H1 (cell line): Measurements from ENCODE around the gene ATP2B3. TPM values are rescaled to one million over a fixed set of nuclear protein-coding genes. Genes with fewer than 3 reads are reported as not detected.

ENCODE experiments used
- CTCF ChIA-PET: fragments of 300-600 bp; sonication (Branson Sonifier 250); formaldehyde crosslinking; loops from one replicate; lab custom pipeline; 2021; ENCODE audit not compliant: partially characterized antibody; lab: Charles Lee
- POLR2A ChIA-PET: fragments of 300-600 bp; sonication (Branson Sonifier 250); formaldehyde crosslinking; loops from one replicate; lab custom pipeline; 2021; ENCODE audit warnings: inconsistent platforms; ENCODE audit not compliant: partially characterized antibody; lab: Charles Lee
- DNase-seq, 2 experiments: peaks; one replicate each; pipeline versions ENCODE4 v3.0.0 to v3.0.0-alpha.2; 2010 to 2022; ENCODE audit warnings: low spot score in 2 of 2, low read depth in 1 of 2, mixed read lengths in 1 of 2
- FAIRE-seq: peaks from 2 replicates; lab custom pipeline; 2011; peaks lifted over from hg19 to GRCh38; lab: Jason Lieb, UNC
- H2AFZ ChIP-seq: 2 replicates; pipeline ENCODE4 v1.8.1; 2012; ENCODE audit warnings: low read length, inconsistent platforms
- H2AK5ac ChIP-seq: 2 replicates; pipeline ENCODE4 v1.6.1; 2013; ENCODE audit warnings: low read depth, low read length
- H2BK120ac ChIP-seq: replicated peaks from 2 replicates; pipeline ENCODE3; 2013; ENCODE audit warnings: low read depth, low read length, inconsistent platforms
- H2BK12ac ChIP-seq: 2 replicates; pipeline ENCODE4 v1.6.1; 2013; ENCODE audit warnings: low read depth, low read length
- H2BK15ac ChIP-seq: 2 replicates; pipeline ENCODE4 v1.6.1; 2013; ENCODE audit warnings: low read length
- H2BK20ac ChIP-seq: 2 replicates; pipeline ENCODE4 v1.6.1; 2013; ENCODE audit warnings: low read length
- H2BK5ac ChIP-seq: 2 replicates; pipeline ENCODE4 v1.6.1; 2013; ENCODE audit warnings: low read depth, low read length
- H3K14ac ChIP-seq: 2 replicates; pipeline ENCODE4 v1.6.1; 2013; ENCODE audit warnings: inconsistent platforms; ENCODE audit not compliant: insufficient read length
- H3K18ac ChIP-seq: 2 replicates; pipeline ENCODE4 v1.6.1; 2013; ENCODE audit warnings: low read length; ENCODE audit errors: extremely low read depth
- H3K23ac ChIP-seq: 2 replicates; pipeline ENCODE4 v1.6.1; 2013; ENCODE audit warnings: inconsistent platforms; ENCODE audit not compliant: insufficient read length
- H3K23me2 ChIP-seq: 2 replicates; pipeline ENCODE4 v1.6.1; 2013; ENCODE audit warnings: low read depth, low read length
- H3K27ac ChIP-seq: 2 replicates; pipeline ENCODE4 v1.6.1; 2011; ENCODE audit warnings: low read depth, low read length, inconsistent platforms
- H3K27me3 ChIP-seq, 4 experiments: replicated peaks in 1 of 4; 1 replicate in 1 of 4; 2 replicates in 3 of 4; pipeline versions ENCODE4 v1.6.1 to v1.8.1; 2011 to 2013; ENCODE audit warnings: low read length in 3 of 4, mild to moderate bottlenecking in 3 of 4, inconsistent platforms in 2 of 4, mixed read lengths in 2 of 4, moderate library complexity in 1 of 4; ENCODE audit not compliant: control insufficient read depth in 3 of 4, insufficient read depth in 3 of 4; ENCODE audit errors: extremely low read depth in 1 of 4
- H3K36me3 ChIP-seq, 4 experiments: 2 replicates each; pipeline versions ENCODE4 v1.6.1 to v1.8.1; 2011 to 2013; ENCODE audit warnings: mild to moderate bottlenecking in 4 of 4, low read length in 3 of 4, moderate library complexity in 2 of 4, control low read depth in 1 of 4, inconsistent platforms in 1 of 4; ENCODE audit not compliant: insufficient read depth in 4 of 4, control insufficient read depth in 2 of 4
- H3K4ac ChIP-seq: replicated peaks from 2 replicates; pipeline ENCODE3; 2013; ENCODE audit warnings: low read length, low read depth, mixed read lengths, inconsistent platforms; ENCODE audit not compliant: insufficient read length
- H3K4me1 ChIP-seq, 4 experiments: replicated peaks in 1 of 4; 1 replicate in 1 of 4; 2 replicates in 3 of 4; pipeline versions ENCODE4 v1.6.1 to v1.8.1; 2011 to 2013; ENCODE audit warnings: low read length in 3 of 4, inconsistent platforms in 2 of 4, mixed read lengths in 1 of 4; ENCODE audit not compliant: insufficient read depth in 4 of 4, control insufficient read depth in 3 of 4
- H3K4me2 ChIP-seq, 2 experiments: 2 replicates each; pipeline versions ENCODE4 v1.6.1 to v1.8.1; 2011 to 2013; ENCODE audit warnings: low read depth in 2 of 2, low read length in 2 of 2, control low read depth in 1 of 2, inconsistent platforms in 1 of 2, mild to moderate bottlenecking in 1 of 2; ENCODE audit not compliant: insufficient read depth in 1 of 2
- H3K4me3 ChIP-seq, 4 experiments: fragments of 200-600, 300-600 bp in 1 of 4; sonication (generic), shearing (Covaris generic), sonication (Bioruptor Twin) in 1 of 4; 2 replicates each; pipeline versions ENCODE4 v1.5.1 to v1.8.1; 2011 to 2016; ENCODE audit warnings: low read length in 4 of 4, low read depth in 3 of 4, control low read depth in 2 of 4, inconsistent platforms in 2 of 4, mild to moderate bottlenecking in 2 of 4, mixed read lengths in 1 of 4, moderate library complexity in 1 of 4; ENCODE audit not compliant: insufficient read depth in 2 of 4; ENCODE audit errors: extremely low read depth in 1 of 4
- H3K56ac ChIP-seq: replicated peaks from 2 replicates; pipeline ENCODE3; 2013; ENCODE audit warnings: low read depth, mild to moderate bottlenecking, mixed read lengths, low read length, inconsistent platforms; ENCODE audit not compliant: insufficient read length
- H3K79me1 ChIP-seq: 2 replicates; pipeline ENCODE4 v1.6.1; 2013; ENCODE audit warnings: low read depth, low read length, control low read depth
- H3K79me2 ChIP-seq, 2 experiments: 2 replicates each; pipeline versions ENCODE4 v1.6.1 to v1.8.1; 2012 to 2013; ENCODE audit warnings: low read length in 2 of 2, mild to moderate bottlenecking in 2 of 2, inconsistent platforms in 1 of 2; ENCODE audit not compliant: insufficient read depth in 2 of 2, control insufficient read depth in 1 of 2
- H3K9ac ChIP-seq, 4 experiments: replicated peaks in 1 of 4; 1 replicate in 1 of 4; 2 replicates in 3 of 4; pipeline versions ENCODE4 v1.6.1 to v1.8.1; 2011 to 2013; ENCODE audit warnings: low read depth in 3 of 4, low read length in 3 of 4, control low read depth in 2 of 4, mild to moderate bottlenecking in 2 of 4, moderate library complexity in 2 of 4, inconsistent platforms in 1 of 4; ENCODE audit errors: extremely low read depth in 1 of 4
- H3K9me3 ChIP-seq, 2 experiments: 2 replicates each; pipeline versions ENCODE4 v1.6.1 to v1.8.1; 2012 to 2013; ENCODE audit warnings: mild to moderate bottlenecking in 2 of 2, moderate library complexity in 2 of 2, control low read depth in 1 of 2, inconsistent platforms in 1 of 2, low read depth in 1 of 2, low read length in 1 of 2, mixed read lengths in 1 of 2; ENCODE audit not compliant: insufficient read depth in 2 of 2
- H4K20me1 ChIP-seq, 2 experiments: replicated peaks in 1 of 2; 2 replicates each; pipeline versions ENCODE3 to v1.8.1; 2011 to 2013; ENCODE audit warnings: inconsistent platforms in 2 of 2, low read length in 2 of 2, mild to moderate bottlenecking in 1 of 2; ENCODE audit not compliant: insufficient read depth in 2 of 2, control insufficient read depth in 1 of 2
- H4K5ac ChIP-seq: 2 replicates; pipeline ENCODE4 v1.6.1; 2013; ENCODE audit warnings: low read length, low read depth, mixed read lengths, inconsistent platforms; ENCODE audit not compliant: insufficient read length
- H4K8ac ChIP-seq: 2 replicates; pipeline ENCODE4 v1.8.0; 2013; ENCODE audit warnings: mild to moderate bottlenecking, moderate library complexity, low read length, inconsistent platforms; ENCODE audit not compliant: insufficient read depth; ENCODE audit errors: extremely low read depth
- H4K91ac ChIP-seq: replicated peaks from 2 replicates; pipeline ENCODE3; 2013; ENCODE audit warnings: low read length, mixed read lengths, inconsistent platforms; ENCODE audit not compliant: insufficient read length
- CBX5 ChIP-seq: fragments of 300-800, 300-1000 bp; sonication (generic); IDR thresholded peaks from 2 replicates; pipeline ENCODE4 v1.7.1; 2016; ENCODE audit warnings: antibody characterized with exemption, low read length, low read depth
- CBX8 ChIP-seq: fragments of 300-800, 300-1000 bp; sonication (generic); IDR thresholded peaks from 2 replicates; pipeline ENCODE4 v1.7.1; 2016; ENCODE audit warnings: low read depth, low read length, borderline replicate concordance
- CHD1 ChIP-seq: IDR thresholded peaks from 2 replicates; pipeline ENCODE4 v1.6.1; 2012; ENCODE audit warnings: low read depth, low read length, improper control_type of control experiment
- KDM4A ChIP-seq: IDR thresholded peaks from one replicate; pipeline ENCODE4 v1.7.1; 2012; ENCODE audit warnings: low read depth, mild to moderate bottlenecking, moderate library complexity, low read length, inconsistent platforms; ENCODE audit not compliant: severe bottlenecking
- KDM5A ChIP-seq: fragments of 200-600 bp; IDR thresholded peaks from 2 replicates; pipeline ENCODE4 v1.7.1; 2012; ENCODE audit warnings: mild to moderate bottlenecking, low read length, inconsistent platforms, mixed read lengths
- MAFK ChIP-seq: IDR thresholded peaks from 2 replicates; pipeline ENCODE4 v1.6.1; 2012; ENCODE audit warnings: low read depth, mild to moderate bottlenecking, improper control_type of control experiment, low read length
- MAX ChIP-seq: IDR thresholded peaks from 2 replicates; pipeline ENCODE4 v1.6.1; 2012; ENCODE audit warnings: inconsistent platforms
- NRF1 ChIP-seq: IDR thresholded peaks from 2 replicates; pipeline ENCODE4 v1.6.1; 2011; ENCODE audit warnings: mild to moderate bottlenecking, low read depth, low read length, improper control_type of control experiment
- POLR2AphosphoS5 ChIP-seq: IDR thresholded peaks from 2 replicates; pipeline ENCODE4 v1.6.1; 2011; ENCODE audit warnings: low read depth, low read length
- RXRA ChIP-seq: IDR thresholded peaks from 2 replicates; pipeline ENCODE4 v1.6.1; 2011; ENCODE audit warnings: low read depth, mild to moderate bottlenecking, low read length, moderate library complexity; ENCODE audit not compliant: insufficient read depth
- SIRT6 ChIP-seq: IDR thresholded peaks from one replicate; pipeline ENCODE4 v1.7.1; 2012; ENCODE audit warnings: low read length, inconsistent platforms
- SP4 ChIP-seq: IDR thresholded peaks from 2 replicates; pipeline ENCODE4 v1.6.1; 2012; ENCODE audit warnings: low read length, inconsistent platforms
- SUZ12 ChIP-seq: fragments of 200-600 bp; sonication (generic); IDR thresholded peaks from 2 replicates; pipeline ENCODE4 v1.6.1; 2012; ENCODE audit warnings: mild to moderate bottlenecking, inconsistent platforms, low read length, moderate library complexity, mixed read lengths
- TAF7 ChIP-seq: optimal IDR thresholded peaks from 2 replicates; pipeline ENCODE3; 2011; ENCODE audit warnings: low read depth, mild to moderate bottlenecking, inconsistent platforms, low read length, moderate library complexity, borderline replicate concordance
- WGBS, 2 experiments: shearing (Covaris generic) in 1 of 2; methylation state at CpG; one replicate each; pipeline versions ENCODE4 v1.1.6 to v1.1.7; 2013 to 2015; ENCODE audit warnings: low lambda C conversion rate in 2 of 2, mixed read lengths in 2 of 2, inconsistent platforms in 1 of 2, low coverage in 1 of 2, missing lambda C conversion rate in 1 of 2; ENCODE audit not compliant: insufficient replicate concordance in 2 of 2, insufficient coverage in 1 of 2, insufficient read length in 1 of 2; ENCODE audit errors: extremely low coverage in 1 of 2, missing lambda C conversion rate in 1 of 2; 5-methylcytosine and 5-hydroxymethylcytosine counted together
- polyA plus RNA-seq, 7 experiments: library from polyadenylated mRNA; depleted of rRNA in 3 of 7; stranded (reverse) in 5 of 7; unstranded in 2 of 7; fragments of >200 nt in 5 of 7; fragments of 200-250 nt in 2 of 7; gene quantifications; 1 replicate in 5 of 7; 2 replicates in 1 of 7; 4 replicates in 1 of 7; pipeline versions ENCODE4 v1.2.1 to v1.2.3, GENCODE V29; 2011 to 2013; ENCODE audit warnings: missing spikeins in 2 of 7, mixed read lengths in 2 of 7
- total RNA-seq: library from RNA; stranded (reverse); fragmentation: NEBNext Ultra II Directional; extraction: Animal tissue kit (Norgen Biotek cat#: 25700); gene quantifications from 2 replicates; pipeline ENCODE4 v1.2.1, GENCODE V29; 2021

ATP2B3 gene
- total and polyA plus RNA-seq, 2 of the 8 experiments (the other 6 are each of a cell fraction or from before 2014, with no cell fraction given) = 0.14 to 0.19 TPM

DNA sequence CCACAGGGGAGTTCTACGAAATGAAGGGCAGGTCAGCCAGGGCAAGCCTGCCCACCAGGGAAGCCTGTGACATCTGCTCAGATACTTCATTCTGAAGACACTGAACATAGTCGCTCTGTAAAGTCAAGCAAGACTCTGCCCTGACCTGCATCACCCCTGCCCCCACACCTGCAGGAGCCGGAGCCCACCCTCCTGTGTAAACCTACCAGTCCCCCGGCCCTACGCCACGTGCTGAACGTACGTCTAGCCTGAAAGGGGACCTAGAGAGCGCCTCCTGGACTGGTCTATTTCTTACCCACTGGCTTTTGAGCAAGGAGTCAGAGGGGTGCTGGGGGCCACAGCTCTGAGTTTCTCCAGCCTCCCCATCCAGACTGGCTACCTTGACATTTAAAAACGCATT, 69.9 kb downstream of the ATP2B3 start:
- H2BK5ac ChIP-seq = no peak overlapping the region
- H3K36me3 ChIP-seq = 0 out of 8 replicates have a peak, but pooled peaks cover 0 to 4% (median 0%) of the 10 kb centered on the region in 4 experiments
- WGBS, 2 experiments = 95% methylated on average over 9 of the region's 10 CpGs; no CpG with 5 or more reads in 1 of the 2 experiments
- H3K27me3 ChIP-seq = no peaks in the 10 kb centered on the region
- no peak overlapping the region for H3K9ac ChIP-seq
- H3K23me2 ChIP-seq = no peaks in the 10 kb centered on the region
- H3K23ac ChIP-seq = no peak overlapping the region
- no peak overlapping the region for H2BK12ac ChIP-seq
- ChIA-PET POLR2A (no interaction called here), CTCF (interaction anchor here (1.2 to 2.1 kb wide), 4 partner anchors 10 to 80 kb away, joined by 3 to 5 read pairs (median 4); no protein-coding TSS in a partner anchor)
- H2BK120ac ChIP-seq = no peak overlapping the region
- no peak overlapping the region for H3K4me3 ChIP-seq
- no peak overlapping the region for H3K4me2 ChIP-seq
- FAIRE-seq = no peak
- no peaks in the 10 kb centered on the region for H4K20me1 ChIP-seq
- H2AK5ac ChIP-seq = no peak overlapping the region
- H4K5ac ChIP-seq = no peak overlapping the region
- no peaks in the 10 kb centered on the region for H3K9me3 ChIP-seq
- H4K91ac ChIP-seq = no peak overlapping the region
- H2BK15ac ChIP-seq = no peak overlapping the region
- DNase-seq = no peak
- no peak overlapping the region for H3K18ac ChIP-seq
- no peak overlapping the region for H2BK20ac ChIP-seq
- no peaks in the 10 kb centered on the region for H3K79me2 ChIP-seq
- H3K4me1 ChIP-seq = no peaks in the 10 kb centered on the region
- H3K56ac ChIP-seq = no peak overlapping the region
- H3K79me1 ChIP-seq = no peaks in the 10 kb centered on the region
- H2AFZ ChIP-seq = no peak overlapping the region
- no peak overlapping the region for H3K27ac ChIP-seq
- H4K8ac ChIP-seq = no peak overlapping the region
- TF ChIP-seq TAF7 (no peak), CBX5 (no peak), POLR2AphosphoS5 (no peak), SP4 (no peak), NRF1 (no peak), MAFK (no peak), RXRA (no peak), MAX (no peak), SIRT6 (no peak), KDM5A (no peak), KDM4A (no peak), SUZ12 (no peak), CHD1 (no peak), CBX8 (no peak)
- no peak overlapping the region for H3K14ac ChIP-seq
- no peak overlapping the region for H3K4ac ChIP-seq
